GM19397 (cell line): Measurements from ENCODE around the gene IGSF8.

ENCODE experiments used
- ATAC-seq: cut with Tn5 transposase; IDR thresholded peaks from one replicate; pipeline ENCODE4 v1.9.1; 2021; ENCODE audit warnings: mild to moderate bottlenecking, moderate library complexity; ENCODE audit not compliant: unreplicated experiment

IGSF8 gene, protein sequence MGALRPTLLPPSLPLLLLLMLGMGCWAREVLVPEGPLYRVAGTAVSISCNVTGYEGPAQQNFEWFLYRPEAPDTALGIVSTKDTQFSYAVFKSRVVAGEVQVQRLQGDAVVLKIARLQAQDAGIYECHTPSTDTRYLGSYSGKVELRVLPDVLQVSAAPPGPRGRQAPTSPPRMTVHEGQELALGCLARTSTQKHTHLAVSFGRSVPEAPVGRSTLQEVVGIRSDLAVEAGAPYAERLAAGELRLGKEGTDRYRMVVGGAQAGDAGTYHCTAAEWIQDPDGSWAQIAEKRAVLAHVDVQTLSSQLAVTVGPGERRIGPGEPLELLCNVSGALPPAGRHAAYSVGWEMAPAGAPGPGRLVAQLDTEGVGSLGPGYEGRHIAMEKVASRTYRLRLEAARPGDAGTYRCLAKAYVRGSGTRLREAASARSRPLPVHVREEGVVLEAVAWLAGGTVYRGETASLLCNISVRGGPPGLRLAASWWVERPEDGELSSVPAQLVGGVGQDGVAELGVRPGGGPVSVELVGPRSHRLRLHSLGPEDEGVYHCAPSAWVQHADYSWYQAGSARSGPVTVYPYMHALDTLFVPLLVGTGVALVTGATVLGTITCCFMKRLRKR

DNA sequence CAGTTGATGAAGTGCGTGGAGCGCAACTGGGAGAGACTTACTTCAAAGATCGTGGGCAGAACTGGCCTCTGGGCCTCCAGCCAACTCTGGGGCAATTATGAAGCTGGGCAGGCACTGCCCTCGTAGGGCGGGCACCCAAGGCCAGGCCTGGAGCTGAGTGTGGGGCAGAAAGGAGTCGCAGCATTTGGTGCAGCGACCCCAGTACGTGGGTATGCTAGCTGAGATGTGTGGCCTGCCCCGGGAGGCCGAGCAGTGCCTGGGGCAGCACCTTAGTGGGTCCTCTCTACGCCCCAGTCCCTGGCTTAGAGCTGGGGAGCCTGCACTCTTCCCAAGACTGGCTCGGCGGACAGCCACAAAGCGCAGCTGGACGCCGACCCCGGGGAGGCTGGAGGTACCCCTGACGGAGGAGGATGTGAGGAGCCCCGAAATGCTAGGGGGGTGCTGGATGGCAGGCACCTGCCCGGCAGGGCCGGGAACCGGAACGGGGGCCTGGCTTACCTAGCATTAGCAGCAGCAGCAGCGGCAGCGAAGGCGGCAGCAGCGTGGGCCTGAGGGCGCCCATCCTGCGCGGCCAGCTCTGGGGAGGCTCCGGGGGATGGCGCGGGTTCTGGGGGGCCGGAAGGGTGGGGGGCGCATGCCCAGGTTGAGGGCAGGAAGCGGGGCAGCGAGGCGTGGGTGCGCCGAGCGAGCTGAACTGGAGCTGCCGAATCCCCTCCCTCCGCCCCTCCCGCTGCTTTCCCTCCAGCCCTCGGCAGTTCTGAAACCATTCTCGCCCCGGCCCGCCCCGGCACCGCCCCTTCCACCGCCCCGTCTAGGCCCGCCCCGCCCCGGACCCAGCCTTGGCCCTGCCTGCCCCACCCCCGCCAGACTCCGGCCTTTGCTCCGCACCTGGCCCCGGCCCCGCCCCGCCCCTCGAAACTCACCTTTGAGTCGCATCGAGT, at the start of gene IGSF8:
Gene IGSF8, minus strand, starts transcription at position 709 of the 941 bp plus-strand sequence. Its CDS starts 147 bp downstream, at position 562.
- ATAC-seq = peak; percentile 53

DNA sequence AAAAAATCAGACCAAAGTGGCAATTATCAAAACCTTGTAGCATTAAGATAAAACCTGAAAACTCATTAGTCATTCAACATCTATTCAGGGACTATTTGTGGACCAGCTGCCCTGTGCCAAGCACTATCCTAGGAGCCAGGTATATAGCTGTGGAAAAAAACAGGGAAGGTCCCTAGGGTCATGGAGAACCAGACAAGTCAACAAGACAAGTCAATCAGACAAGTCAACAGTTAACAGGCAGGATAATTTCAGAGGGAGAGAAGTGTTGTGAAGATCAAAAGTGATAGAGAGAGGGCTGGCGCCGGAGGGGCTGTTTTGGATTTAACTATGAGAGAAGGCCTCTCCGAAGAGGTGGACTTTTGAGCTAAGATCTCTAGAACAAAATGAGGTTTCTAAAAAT, 49.7 kb upstream of the IGSF8 start:
- ATAC-seq = no peak

DNA sequence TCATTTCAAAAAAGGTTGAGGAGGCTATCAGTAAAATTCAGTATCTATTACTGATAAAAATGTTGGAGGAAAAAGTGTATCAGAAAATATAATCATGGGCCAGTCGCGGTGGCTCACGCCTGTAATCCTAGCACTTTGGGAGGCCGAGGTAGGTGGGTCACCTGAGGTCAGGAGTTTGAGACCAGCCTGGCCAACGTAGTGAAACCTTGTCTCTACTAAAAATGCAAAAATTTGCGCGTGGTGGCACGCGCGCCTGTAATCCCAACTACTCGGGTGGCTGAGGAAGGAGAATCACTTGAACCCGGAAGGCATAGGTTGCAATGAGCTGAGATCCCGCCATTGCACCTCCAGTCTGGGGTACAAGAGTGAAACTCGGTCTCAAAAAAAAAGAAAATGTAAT, 47.7 kb upstream of the IGSF8 start:
- no peak for ATAC-seq

DNA sequence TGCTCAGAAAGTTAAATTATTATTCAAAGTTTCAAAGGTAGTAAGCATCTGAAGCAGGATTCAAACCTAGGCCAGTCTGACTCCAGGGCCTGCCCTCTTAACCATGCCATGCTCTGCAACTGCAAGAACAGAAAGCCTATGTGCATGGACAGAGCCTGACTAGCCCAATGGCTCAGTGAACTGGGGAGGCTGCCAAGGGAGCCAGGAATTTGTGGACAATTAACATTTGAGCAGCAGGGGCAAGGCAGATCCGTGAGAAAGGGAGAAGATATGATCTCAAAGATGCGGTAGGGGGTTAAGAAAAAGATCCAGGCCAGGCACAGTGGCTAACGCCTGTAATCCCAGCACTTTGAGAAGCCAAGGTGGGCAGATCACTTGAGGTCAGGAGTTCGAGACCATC, 46.5 kb upstream of the IGSF8 start:
- ATAC-seq = no peak

DNA sequence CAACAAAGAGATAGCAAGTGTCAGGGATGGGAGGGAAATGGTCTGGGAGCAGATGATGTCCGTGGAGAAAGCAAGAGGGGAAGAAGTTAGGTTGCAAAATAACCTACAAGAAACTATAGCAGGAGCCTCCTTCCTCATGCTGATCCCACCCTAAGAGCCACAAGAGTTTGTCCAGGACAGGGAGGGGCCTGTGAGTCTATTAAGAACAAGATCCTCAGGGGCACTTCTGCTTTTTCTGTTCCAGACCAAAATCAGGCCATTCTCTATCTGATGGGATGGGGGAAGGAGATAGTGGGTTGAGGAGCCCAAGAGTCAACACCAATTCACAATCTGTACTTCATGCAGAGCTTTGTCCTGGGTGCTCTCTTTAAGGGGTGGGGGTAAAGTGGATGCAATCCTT, 45.3 kb upstream of the IGSF8 start:
- ATAC-seq = no peak

DNA sequence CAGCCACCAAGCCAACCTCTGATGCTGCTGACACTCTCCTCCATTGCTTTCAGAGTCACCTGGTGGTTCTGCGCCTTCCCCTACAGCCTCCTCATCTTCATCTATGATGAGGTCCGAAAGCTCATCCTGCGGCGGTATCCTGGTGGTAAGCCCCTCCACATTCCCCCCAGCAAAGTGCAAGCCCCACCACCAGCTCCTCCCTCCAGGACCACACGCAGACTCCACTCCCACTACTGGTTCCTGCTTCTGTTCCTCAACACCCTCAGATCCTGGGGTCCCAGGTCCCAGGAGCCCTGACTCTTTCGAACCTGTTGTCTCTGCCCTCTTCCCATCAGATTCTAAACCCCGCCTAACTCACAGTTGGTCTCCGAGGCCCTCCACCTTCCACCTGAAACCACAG, 41.4 kb upstream of the IGSF8 start:
- no peak for ATAC-seq

DNA sequence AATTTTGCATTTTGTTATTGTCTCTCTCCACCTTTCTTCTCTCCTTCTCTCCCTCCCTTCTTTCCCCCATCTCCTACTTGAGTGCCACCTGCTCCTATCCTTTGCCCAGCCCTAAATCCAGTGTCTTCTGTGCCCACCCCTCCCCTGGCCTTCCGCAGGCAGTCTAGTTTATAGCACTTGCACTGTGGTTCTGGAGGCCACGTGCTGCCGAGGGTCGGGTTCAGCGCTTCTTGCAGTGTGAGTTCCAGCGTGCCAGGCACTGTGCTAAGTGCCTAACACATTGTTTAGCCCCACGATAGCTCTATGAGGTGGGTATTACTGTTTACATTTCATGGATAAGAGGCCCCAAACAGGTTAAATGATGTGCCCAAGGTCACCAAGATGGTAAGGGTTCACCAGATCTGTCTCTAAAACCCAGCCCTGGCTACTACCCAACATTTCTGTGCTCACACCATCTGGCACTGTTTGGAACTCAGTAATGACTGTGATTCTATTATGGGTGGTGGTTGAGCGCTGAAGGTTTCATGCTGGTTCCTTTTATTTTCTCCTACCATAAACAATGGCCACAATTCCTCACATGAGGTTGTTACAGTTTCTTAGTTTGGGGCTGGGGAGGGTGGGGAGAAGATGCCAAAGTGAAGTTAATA, 38.9 kb upstream of the IGSF8 start:
- no peak for ATAC-seq

DNA sequence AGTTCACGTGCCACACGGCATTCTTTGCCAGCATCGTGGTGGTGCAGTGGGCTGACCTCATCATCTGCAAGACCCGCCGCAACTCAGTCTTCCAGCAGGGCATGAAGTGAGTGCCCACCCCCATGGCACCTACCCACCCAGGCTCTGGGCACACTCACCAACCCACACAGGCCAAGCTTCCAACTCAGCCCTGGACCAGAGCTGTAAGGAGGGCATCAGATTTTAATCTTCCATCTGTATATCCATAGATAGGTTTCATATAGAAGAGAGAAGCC, 38.4 kb upstream of the IGSF8 start:
- no peak for ATAC-seq

DNA sequence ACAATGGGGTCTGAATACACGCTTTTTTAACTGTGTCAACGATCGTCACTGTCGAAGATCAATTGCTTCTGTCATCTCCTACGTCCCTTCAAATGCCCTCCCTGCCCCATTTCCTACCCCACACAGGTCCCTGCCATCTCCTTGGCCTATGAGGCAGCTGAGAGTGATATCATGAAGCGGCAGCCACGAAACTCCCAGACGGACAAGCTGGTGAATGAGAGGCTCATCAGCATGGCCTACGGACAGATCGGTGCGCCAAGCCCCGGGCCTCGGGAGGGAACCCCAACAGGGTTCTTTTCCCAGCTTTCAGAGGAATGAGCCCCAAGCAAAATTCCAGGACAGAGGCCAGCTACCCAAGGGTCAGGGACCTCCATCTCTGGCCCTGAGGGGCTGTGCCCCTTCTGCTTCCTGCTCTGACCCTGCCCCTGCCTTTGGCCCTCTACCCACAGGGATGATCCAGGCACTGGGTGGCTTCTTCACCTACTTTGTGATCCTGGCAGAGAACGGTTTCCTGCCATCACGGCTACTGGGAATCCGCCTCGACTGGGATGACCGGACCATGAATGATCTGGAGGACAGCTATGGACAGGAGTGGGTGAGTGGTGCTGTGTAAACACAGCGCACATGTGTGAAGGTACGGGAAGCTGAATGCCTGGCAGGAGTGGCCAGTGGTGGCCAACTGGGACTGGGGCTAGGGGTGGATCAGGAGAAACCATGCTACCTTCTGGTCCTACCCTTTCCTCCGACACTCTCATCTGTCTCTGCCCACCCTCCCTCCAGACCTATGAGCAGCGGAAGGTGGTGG, 37.9 kb upstream of the IGSF8 start:
- ATAC-seq = no peak

DNA sequence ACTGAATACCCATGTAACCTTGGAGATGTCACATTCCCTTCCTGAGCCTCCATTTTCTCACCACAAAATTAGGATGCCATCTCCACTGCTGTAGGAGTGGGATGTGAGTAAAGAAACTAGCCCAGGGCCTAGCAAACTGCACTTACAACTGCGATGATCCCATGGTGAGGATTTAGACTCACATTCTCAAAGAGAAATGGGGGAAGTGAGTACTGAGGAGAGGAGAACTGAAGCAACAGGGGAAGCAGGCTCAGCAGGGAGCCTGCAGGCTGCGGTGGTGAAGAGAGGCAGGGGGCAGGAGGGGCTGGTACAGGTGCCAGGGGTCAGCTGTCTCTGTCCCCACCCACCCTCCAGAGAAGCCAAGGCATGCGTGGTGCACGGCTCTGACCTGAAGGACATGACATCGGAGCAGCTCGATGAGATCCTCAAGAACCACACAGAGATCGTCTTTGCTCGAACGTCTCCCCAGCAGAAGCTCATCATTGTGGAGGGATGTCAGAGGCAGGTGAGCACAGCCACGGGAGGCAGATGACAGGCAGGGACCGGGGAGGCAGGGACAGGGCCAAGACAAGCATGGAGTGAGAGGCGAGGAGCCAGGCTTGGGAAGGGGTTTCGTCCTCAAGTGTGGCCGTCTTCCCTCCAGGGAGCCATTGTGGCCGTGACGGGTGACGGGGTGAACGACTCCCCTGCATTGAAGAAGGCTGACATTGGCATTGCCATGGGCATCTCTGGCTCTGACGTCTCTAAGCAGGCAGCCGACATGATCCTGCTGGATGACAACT, 36.6 kb upstream of the IGSF8 start:
- no peak for ATAC-seq

DNA sequence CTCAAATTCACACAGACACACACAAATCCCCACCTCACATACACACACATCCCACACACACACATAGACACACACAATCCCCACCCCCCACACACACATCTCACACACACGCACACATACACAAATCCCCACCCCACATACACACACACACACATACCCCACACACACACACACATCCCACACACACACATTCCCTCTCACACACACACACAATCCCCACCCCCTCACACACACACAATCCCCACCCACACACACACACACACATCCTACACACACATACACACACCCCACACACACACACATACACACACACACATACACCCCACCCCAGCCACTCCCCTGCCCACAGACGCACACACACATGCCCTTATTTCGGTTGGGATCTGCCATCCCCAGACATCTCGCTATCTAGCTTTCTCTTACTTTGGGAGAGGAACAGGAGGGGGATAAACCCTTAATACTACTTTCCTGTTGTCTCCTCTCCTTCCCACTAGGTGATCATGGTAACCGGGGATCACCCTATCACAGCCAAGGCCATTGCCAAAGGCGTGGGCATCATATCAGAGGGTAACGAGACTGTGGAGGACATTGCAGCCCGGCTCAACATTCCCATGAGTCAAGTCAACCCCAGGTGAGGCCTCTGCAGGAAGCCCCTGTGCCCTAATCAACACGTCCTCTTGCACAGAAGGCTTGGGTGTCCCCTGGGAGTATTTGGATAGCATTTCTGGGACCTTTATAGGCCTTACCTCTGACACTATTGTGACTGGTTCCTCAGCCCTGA, 35.8 kb upstream of the IGSF8 start:
- no peak for ATAC-seq

DNA sequence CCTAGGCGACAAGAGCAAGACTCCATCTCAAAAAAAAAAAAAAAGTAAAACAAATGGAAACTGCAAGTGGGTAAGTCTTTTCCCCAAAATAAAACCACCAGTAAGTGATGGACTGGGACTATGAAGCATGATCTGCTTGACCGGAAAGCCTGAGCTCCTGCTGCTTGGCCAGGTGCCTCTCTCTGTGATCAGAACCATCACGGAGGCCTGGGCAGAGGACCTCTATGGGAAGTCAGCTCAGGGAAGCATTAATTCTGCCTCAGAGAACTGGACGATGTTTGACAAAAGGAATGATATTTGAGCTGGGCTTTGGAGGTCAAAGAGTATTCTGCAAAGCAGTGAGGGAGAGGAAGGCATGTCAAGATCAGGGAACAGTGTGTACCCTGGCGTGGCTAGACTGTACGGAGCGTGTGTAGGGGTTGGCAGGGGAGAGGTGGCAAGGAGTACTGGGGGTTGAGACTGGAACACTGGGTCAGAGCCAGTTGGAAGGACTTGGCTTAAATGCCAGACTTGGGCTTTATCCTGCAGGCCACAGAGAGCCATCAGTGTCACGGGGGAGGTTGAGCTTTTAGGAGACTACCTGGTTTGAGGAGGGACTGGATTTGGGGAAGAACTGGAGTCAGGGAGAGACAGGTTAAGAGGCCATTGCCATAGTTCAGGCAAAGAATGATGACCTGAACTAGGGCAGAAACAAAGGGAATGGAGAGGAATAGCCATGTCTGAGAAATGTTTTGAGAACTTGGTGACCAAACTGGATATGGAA, 33.6 kb upstream of the IGSF8 start:
- ATAC-seq = no peak

DNA sequence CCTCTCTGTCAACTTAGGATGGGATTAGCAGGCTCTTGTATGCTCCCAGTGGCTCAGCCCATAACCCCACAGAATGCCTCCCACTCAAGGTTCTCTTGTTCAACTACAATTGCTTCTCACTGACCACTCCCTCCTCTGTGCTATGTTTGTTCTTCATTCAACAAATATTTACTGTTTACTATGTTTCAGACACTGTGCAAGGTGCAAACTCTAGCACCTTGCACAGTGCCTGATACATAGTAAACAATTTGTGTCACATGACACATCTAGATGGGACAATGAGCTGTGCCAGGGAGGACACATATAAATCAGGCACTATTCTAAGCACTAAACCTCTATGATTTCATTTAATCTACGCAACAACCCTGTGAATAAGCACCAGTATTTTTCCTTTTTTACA, 32.5 kb upstream of the IGSF8 start:
- no peak for ATAC-seq

DNA sequence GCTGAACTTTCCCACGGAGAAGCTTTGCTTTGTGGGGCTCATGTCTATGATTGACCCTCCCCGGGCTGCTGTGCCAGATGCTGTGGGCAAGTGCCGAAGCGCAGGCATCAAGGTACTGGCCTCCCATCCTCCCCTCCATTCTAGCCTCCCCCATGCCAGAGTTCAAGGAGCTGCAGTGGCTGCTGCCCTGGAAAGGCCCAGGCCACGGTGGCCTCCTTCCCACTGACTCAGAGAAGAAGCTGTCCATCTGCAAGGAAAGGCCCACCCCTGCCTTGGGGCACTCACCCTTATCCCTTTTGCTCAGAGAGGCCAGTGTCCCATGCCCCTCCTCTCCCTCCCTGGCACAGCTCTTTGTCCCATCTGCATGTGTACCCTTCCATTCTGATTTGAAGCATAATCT, 32.1 kb upstream of the IGSF8 start:
- ATAC-seq = no peak

DNA sequence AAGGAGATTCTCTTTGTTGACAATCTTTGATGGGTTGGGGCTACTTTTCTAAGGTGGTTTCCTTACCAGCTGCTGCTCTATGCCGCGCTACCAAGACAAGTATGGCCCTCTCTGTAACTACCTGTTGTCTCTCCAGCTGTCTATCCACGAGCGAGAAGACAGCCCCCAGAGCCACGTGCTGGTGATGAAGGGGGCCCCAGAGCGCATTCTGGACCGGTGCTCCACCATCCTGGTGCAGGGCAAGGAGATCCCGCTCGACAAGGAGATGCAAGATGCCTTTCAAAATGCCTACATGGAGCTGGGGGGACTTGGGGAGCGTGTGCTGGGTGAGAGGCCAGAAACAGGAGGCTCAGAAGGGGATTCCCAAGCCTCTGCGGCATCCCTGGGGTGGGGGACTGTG, 31.5 kb upstream of the IGSF8 start:
- no peak for ATAC-seq

DNA sequence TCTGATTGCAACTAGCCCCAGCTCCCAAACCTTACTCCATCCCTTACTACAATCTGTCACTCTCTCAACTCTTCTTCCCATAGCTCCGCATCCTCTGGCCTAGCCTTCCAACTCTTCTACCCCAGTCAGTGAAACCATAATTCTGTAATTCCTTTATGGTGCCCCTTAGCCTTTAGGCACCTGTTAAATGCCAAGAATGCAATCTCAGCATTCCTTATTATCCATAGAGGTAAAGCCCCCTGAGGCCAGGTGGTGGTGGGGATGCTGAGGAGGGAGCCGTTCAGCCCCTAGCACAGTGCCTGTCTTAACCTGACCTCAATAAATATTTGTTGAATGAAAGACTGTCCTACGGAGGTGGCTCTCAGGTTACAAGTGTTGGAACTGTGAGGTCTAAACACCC, 31.1 kb upstream of the IGSF8 start:
- ATAC-seq = no peak

DNA sequence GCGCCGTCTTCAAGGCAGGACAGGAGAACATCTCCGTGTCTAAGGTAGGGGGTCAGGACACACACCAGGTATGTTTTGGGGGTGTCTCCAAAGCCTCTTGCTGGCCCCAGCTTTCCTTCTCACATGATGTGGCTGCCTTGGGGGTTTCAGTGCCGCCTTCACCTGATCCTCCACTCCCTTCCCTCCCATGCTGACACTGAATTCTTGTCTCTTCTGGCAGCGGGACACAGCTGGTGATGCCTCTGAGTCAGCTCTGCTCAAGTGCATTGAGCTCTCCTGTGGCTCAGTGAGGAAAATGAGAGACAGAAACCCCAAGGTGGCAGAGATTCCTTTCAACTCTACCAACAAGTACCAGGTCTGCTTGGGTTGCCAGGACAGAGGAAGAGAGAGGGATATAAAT, 30.6 kb upstream of the IGSF8 start:
- no peak for ATAC-seq

DNA sequence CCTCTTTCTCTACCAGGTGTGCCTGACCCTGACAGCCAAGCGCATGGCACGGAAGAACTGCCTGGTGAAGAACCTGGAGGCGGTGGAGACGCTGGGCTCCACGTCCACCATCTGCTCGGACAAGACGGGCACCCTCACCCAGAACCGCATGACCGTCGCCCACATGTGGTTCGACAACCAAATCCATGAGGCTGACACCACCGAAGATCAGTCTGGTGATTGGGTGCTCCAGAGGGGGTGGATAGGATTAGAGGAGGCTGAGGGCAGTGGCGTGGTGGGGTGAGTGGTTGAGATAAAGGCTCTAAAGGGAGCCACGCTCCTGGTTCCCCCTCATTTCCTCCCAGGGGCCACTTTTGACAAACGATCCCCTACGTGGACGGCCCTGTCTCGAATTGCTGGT, 30.2 kb upstream of the IGSF8 start:
- no peak for ATAC-seq
